Right lobe of liver (tissue), 4 donors: ENCODE results near the gene ITGB1.

Source experiments
- CTCF ChIP-seq, 4 donors: fragments of 200-600 bp in 3 of 4; fragments of 450-650 bp in 1 of 4; IDR thresholded peaks; one replicate each; pipeline versions ENCODE4 v1.5.1 to v1.8.0; 2016 to 2022; ENCODE audit warnings: antibody characterized with exemption in 4 of 4, mild to moderate bottlenecking in 2 of 4
- POLR2A ChIP-seq: fragments of 450-650 bp; IDR thresholded peaks from one replicate; pipeline ENCODE4 v1.6.1; 2017; ENCODE audit warnings: antibody characterized with exemption, mild to moderate bottlenecking
- donor health status: DM: no; HTN: no; CAD: no.
- donor health status: DM: no; HTN: no; CAD: no.
- donor health status: DM: no; HTN: yes; CAD: no.

GRCh38 chr10:32890444-32890843, 67.6 kb downstream of the ITGB1 start:
- TF ChIP-seq CTCF (IDR thresholded peaks at IDR 0.05), result no peak
- TF ChIP-seq POLR2A, result no peak
